Karpas-422 (cell line): ENCODE data around the gene GAL. TPM values are rescaled to one million over a fixed set of nuclear protein-coding genes. Genes with fewer than 3 reads are reported as not detected.

Experiments
- DNase-seq: peaks from one replicate; pipeline ENCODE4 v3.0.0-alpha.2; 2015
- H2AFZ ChIP-seq: fragments of 200-600 bp; sonication (generic); 2 replicates; pipeline ENCODE4 v1.6.1; 2014; ENCODE audit warnings: antibody characterized with exemption, low read length, mixed read lengths
- H3K27ac ChIP-seq: fragments of 200-600 bp; sonication (generic); 2 replicates; pipeline ENCODE4 v1.5.1; 2014; ENCODE audit warnings: mild to moderate bottlenecking, low read length, moderate library complexity
- H3K27me3 ChIP-seq: fragments of 200-600 bp; sonication (generic); 2 replicates; pipeline ENCODE4 v1.6.1; 2014; ENCODE audit warnings: low read length, mixed read lengths
- H3K36me3 ChIP-seq: fragments of 200-600 bp; sonication (generic); 2 replicates; pipeline ENCODE4 v1.6.1; 2014; ENCODE audit warnings: low read length, mixed read lengths; ENCODE audit not compliant: insufficient read depth
- H3K4me1 ChIP-seq: fragments of 200-600 bp; sonication (generic); 2 replicates; pipeline ENCODE4 v1.6.1; 2014; ENCODE audit warnings: mild to moderate bottlenecking, low read length, mixed read lengths
- H3K4me2 ChIP-seq: fragments of 200-600 bp; sonication (generic); 2 replicates; pipeline ENCODE4 v1.6.1; 2014; ENCODE audit warnings: low read length, low read depth, mild to moderate bottlenecking; ENCODE audit not compliant: poor library complexity, severe bottlenecking
- H3K4me3 ChIP-seq: fragments of 200-600 bp; sonication (generic); 2 replicates; pipeline ENCODE4 v1.5.1; 2014; ENCODE audit warnings: mild to moderate bottlenecking, antibody characterized with exemption, low read length, mixed read lengths
- H3K79me2 ChIP-seq: fragments of 200-600 bp; sonication (generic); 2 replicates; pipeline ENCODE4 v1.6.1; 2014; ENCODE audit warnings: mild to moderate bottlenecking, low read length, mixed read lengths
- H3K9ac ChIP-seq: fragments of 200-600 bp; sonication (generic); 2 replicates; pipeline ENCODE4 v1.6.0; 2014; ENCODE audit warnings: low read length
- H3K9me2 ChIP-seq: fragments of 200-600 bp; sonication (generic), shearing (Covaris generic); replicated peaks from 2 replicates; pipeline ENCODE4 v1.6.0; 2014; ENCODE audit warnings: mild to moderate bottlenecking, low read length, moderate library complexity; ENCODE audit not compliant: insufficient read depth
- H3K9me3 ChIP-seq: fragments of 300-700, 200-600 bp; sonication (generic); 2 replicates; pipeline ENCODE4 v1.6.1; 2014; ENCODE audit warnings: low read length, mixed read lengths
- H4K20me1 ChIP-seq: fragments of 200-600 bp; sonication (generic); 2 replicates; pipeline ENCODE4 v1.6.1; 2014; ENCODE audit warnings: mild to moderate bottlenecking, antibody characterized with exemption, low read length, low read depth; ENCODE audit not compliant: insufficient read depth
- total RNA-seq: library from RNA; depleted of rRNA; stranded (reverse); fragments of >200 nt; shearing (Covaris generic); gene quantifications from 2 replicates; pipeline ENCODE4 v1.2.3, GENCODE V29; 2014; ENCODE audit warnings: low replicate concordance

The GAL gene
- total RNA-seq, 1 experiment from 2014 or later: not detected

DNA sequence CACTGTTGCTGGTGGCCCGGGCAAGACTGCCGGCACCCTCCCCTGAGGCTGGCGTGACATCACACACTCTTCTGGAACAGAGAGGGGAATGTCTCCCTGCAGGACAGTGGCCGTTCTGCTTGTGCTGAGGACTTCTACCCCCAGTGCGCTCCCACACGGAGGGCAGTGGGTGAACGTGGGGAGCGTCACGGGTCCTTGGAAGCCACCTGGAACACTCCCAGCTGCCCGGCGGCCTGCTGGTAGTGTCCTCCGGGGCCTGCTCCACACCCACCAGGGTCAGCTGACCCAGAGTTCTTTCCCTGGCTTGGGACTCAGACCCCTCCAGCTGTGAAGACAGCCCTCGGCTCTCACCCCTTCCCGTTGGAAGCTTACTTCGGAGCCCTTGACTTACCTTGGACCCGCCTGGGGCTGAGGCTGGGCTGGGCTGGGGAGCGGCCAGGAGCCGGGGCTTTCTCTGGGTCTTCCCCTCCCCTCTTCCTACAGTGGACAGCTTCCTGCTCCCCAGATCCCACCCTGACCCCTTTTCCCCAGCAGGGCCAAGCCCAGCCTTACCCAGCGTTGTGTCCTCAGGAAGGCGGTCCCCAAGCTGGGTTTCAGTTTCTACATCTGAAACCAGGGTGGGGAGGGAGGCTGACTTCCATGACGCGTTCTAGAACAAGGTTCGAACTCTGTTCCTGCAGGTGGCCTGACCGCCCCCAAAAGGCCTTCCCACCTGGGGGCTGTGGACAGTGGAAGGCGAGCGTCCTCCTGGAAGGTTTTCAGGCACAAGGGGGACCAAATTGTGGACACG, 14.8 kb upstream of the GAL start:
- Histone ChIP-seq H3K79me2 (no peaks in the 10 kb centered on the region), H3K36me3 (no peaks in the 10 kb centered on the region), H3K4me1 (no peaks in the 10 kb centered on the region), H3K9ac (no peak overlapping the region), H2AFZ (no peak overlapping the region), H3K27me3 (no peaks in the 10 kb centered on the region), H3K4me2 (no peak overlapping the region), H3K9me2 (no peaks in the 10 kb centered on the region), H3K27ac (no peak overlapping the region), H3K4me3 (no peak overlapping the region), H3K9me3 (no peaks in the 10 kb centered on the region), H4K20me1 (no peaks in the 10 kb centered on the region)
- DNase-seq: no peak

DNA sequence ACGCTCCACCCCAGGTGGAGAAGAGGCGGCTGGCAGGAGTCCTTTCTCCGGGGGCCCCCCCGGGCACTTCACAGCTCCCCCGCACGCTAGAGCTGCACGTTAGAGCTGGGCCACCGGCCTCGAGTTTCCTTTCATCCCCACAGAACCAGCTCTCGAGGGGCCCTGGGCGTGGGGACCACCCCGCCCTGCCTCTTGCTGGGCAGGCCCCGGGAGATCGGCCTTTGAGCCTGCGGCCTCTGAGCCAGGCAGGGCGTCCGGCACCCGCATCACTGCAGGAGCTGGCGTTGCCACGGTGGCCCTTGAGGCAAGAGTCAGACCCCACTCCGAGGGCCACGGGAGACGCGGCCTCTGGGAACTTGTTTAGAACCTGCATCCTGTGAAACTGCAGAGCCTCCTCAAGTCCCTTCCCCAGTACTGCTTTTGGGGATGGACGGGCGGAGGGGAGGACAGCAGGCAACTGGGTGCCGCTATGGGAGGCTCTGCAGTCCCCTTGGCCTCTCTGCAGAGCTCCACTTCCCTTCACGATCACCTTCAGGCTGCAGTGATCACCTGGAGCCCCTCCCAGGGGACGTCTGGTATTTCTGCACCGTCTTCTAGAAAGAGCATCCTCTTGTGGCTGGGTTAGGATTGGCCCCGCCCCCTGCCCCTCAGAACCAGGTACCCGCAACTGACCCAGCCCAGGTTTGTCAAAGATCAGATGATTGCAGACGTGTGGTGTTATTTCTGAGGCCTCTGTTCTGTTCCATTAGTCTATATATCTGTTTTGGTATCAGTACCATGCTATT, 13.9 kb upstream of the GAL start:
- H3K9ac ChIP-seq: no peak overlapping the region
- H3K9me2 ChIP-seq: no peaks in the 10 kb centered on the region
- no peaks in the 10 kb centered on the region for H3K79me2 ChIP-seq
- no peak overlapping the region for H3K4me2 ChIP-seq
- H3K36me3 ChIP-seq: no peaks in the 10 kb centered on the region
- H3K4me1 ChIP-seq: no peaks in the 10 kb centered on the region
- no peaks in the 10 kb centered on the region for H4K20me1 ChIP-seq
- no peak overlapping the region for H3K27ac ChIP-seq
- H3K4me3 ChIP-seq: no peak overlapping the region
- H3K9me3 ChIP-seq: no peaks in the 10 kb centered on the region
- no peak overlapping the region for H2AFZ ChIP-seq
- DNase-seq: peak; percentile 47
- H3K27me3 ChIP-seq: no peaks in the 10 kb centered on the region

DNA sequence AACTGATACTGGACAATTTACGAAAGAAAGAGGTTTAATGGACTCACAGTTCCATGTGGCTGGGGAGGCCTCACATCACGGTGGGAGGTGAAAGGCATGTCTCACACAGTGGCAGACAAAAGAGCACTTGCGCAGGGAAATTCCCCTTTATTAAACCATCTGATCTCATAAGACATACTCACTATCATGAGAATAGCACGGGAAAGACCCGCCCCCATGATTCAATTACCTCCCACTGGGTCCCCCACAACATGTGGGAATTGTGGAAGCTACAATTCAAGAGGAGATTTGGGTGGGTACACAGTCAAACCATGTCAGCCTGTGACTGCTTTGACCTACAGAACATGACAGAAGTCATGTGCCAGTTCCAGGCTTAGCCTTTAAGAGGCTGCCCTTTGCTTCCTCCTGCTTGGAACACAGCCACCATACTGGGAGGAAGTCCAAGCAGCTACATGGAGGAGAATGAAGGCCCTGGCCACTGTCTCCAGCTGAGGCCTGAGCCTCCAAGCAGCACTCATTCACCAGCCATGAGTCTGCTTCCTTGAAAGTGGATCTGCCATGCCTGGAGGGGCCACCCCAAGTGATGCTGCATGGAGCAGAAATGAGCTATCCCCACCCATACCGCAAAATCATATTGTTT, 10.9 kb upstream of the GAL start:
- Histone ChIP-seq H3K4me3 (no peak overlapping the region), H2AFZ (no peak overlapping the region), H3K9me3 (no peaks in the 10 kb centered on the region), H3K79me2 (no peaks in the 10 kb centered on the region), H3K27ac (no peak overlapping the region), H3K4me1 (no peaks in the 10 kb centered on the region), H3K27me3 (no peaks in the 10 kb centered on the region), H3K36me3 (no peaks in the 10 kb centered on the region), H4K20me1 (no peaks in the 10 kb centered on the region), H3K9me2 (no peaks in the 10 kb centered on the region), H3K9ac (no peak overlapping the region), H3K4me2 (no peak overlapping the region)
- DNase-seq: no peak

DNA sequence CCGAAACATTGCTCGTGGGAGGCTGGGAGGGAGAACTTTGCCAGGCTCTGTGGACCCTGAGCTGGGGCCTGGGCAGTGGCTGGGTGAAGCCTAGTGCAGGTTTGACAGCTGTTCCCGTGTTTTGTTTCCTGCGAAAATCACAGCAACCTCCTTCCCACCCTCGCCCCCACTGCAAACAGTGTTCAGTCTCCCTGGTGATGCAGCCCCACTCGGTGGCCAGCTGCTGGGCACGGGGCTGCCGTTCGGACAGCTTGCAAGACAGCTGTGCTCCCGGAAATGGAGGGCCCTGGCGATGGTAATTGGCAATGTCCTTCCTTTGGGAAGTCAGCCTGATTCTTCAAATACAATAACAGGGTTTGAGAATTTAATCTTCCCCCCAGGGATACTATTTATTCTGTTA, 10.4 kb upstream of the GAL start:
- Histone ChIP-seq H3K9me3 (no peaks in the 10 kb centered on the region), H3K4me2 (no peak overlapping the region), H3K36me3 (no peaks in the 10 kb centered on the region), H4K20me1 (no peaks in the 10 kb centered on the region), H3K9me2 (no peaks in the 10 kb centered on the region), H3K9ac (no peak overlapping the region), H2AFZ (no peak overlapping the region), H3K79me2 (no peaks in the 10 kb centered on the region), H3K4me3 (no peak overlapping the region), H3K4me1 (no peaks in the 10 kb centered on the region), H3K27ac (no peak overlapping the region), H3K27me3 (no peaks in the 10 kb centered on the region)
- DNase-seq: no peak

DNA sequence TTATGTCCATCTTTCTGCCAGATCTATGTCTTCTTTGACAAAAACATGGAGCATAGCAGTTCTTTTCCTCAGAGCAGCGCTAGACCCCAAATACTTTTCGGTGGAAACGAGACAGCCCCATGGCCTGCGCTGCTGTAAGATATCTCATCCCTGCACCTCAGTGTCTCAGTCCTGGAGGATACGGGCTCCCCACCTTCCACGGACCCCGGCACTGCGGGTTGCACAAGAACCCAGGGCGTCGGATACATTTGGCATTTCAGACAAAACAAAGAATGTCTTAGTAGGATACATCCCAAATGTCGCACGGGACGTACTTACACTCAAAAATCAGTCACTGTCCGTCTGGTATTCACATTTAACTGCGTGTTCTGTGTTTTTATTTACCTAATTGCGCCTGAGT, 9.9 kb upstream of the GAL start:
- no peaks in the 10 kb centered on the region for H4K20me1 ChIP-seq
- H3K9me2 ChIP-seq: no peaks in the 10 kb centered on the region
- H3K27me3 ChIP-seq: no peaks in the 10 kb centered on the region
- H3K4me3 ChIP-seq: no peak overlapping the region
- no peaks in the 10 kb centered on the region for H3K36me3 ChIP-seq
- H3K27ac ChIP-seq: no peak overlapping the region
- no peak overlapping the region for H2AFZ ChIP-seq
- DNase-seq: no peak
- H3K4me2 ChIP-seq: no peak overlapping the region
- no peaks in the 10 kb centered on the region for H3K4me1 ChIP-seq
- no peak overlapping the region for H3K9ac ChIP-seq
- no peaks in the 10 kb centered on the region for H3K9me3 ChIP-seq
- H3K79me2 ChIP-seq: no peaks in the 10 kb centered on the region

DNA sequence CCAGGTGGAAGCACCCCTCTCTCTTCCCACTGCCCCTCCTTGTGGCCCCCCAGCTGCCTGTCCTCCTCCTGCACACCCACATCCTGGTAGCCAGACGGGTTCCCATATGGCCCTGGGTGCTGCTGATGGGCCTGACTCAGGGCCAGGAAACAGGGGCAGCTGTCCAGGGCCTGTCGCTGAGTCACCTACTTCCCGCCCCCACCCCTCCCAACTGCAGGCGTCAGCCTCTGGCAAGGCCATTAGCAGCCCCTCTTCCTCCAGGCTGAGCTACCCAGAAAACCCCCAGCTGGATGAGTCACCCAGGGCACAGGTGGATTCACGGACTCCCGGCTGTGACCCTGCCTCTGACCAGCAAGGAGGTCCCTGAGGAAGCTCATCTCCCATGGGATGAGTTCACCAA, 6.9 kb upstream of the GAL start:
- Histone ChIP-seq H3K27me3 (no peaks in the 10 kb centered on the region), H3K9ac (no peak overlapping the region), H3K27ac (no peak overlapping the region), H3K9me3 (no peaks in the 10 kb centered on the region), H3K36me3 (no peaks in the 10 kb centered on the region), H4K20me1 (no peaks in the 10 kb centered on the region), H3K4me3 (no peak overlapping the region), H3K79me2 (no peaks in the 10 kb centered on the region), H3K9me2 (no peaks in the 10 kb centered on the region), H3K4me2 (no peak overlapping the region), H2AFZ (no peak overlapping the region), H3K4me1 (no peaks in the 10 kb centered on the region)
- no peak for DNase-seq

DNA sequence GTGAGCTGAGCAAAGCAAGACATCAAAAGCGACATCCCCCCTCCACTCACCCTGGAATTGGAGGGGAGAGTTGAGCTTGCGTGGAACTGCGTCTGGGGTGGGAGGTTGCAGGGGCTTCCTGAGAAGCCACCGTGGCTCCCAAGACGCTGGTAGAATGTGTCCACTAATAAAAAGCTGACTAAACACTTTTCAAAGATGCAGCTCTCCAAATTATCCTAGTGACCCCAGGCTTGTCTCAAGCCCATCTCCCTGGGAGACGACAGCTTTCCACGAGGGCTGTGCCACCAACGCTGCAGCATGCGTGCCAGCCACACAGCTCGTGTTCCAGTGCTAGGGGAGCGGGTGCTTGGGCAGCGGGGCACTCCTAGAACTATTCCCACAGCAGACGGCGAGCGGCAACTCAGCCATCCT, 6.3 kb upstream of the GAL start:
- H3K4me2 ChIP-seq: no peak overlapping the region
- H3K9ac ChIP-seq: no peak overlapping the region
- H3K79me2 ChIP-seq: no peaks in the 10 kb centered on the region
- DNase-seq: no peak
- H3K4me1 ChIP-seq: no peaks in the 10 kb centered on the region
- no peaks in the 10 kb centered on the region for H3K9me2 ChIP-seq
- no peak overlapping the region for H2AFZ ChIP-seq
- H3K36me3 ChIP-seq: no peaks in the 10 kb centered on the region
- no peaks in the 10 kb centered on the region for H4K20me1 ChIP-seq
- no peak overlapping the region for H3K4me3 ChIP-seq
- H3K27ac ChIP-seq: no peak overlapping the region
- H3K9me3 ChIP-seq: no peaks in the 10 kb centered on the region
- H3K27me3 ChIP-seq: no peaks in the 10 kb centered on the region

DNA sequence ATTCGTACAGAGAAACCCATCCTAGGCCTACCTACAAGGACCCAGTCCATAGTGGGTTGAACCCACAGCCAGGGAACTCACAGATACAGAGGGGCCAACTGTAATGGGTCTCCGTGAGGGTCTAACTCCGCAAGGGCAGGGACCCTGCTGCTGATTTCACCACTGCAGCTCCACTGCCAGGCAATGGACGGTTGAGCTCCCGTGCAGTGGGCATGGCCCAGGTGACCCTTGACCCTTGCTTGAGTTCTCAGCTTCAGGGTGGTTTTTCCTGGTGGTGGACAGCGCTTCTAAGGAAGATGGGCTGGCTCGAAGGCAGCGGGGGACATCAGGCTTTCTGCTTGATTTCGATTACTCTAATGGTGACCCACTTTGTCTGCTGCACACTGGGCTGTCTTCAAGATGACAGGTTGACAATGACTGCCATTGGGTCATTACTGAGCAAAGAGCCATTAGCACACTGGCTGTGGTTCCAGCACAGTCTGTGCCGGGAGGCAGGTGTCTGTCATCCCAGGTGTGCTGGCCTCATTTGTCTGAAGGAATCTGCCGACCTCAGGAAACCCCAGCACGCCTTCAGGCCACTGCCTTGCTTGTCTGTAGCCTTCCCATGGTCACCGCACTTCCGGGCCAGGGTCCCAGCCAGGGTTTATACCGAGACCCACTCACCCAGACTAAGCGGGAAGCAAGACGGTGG, 3.7 kb upstream of the GAL start:
- H2AFZ ChIP-seq: no peak overlapping the region

More for the DNA sequence above, 3.7 kb upstream of the GAL start:
- no peaks in the 10 kb centered on the region for H3K9me3 ChIP-seq
- no peaks in the 10 kb centered on the region for H3K36me3 ChIP-seq
- H3K4me3 ChIP-seq: no peak overlapping the region
- no peak overlapping the region for H3K9ac ChIP-seq
- no peaks in the 10 kb centered on the region for H3K27me3 ChIP-seq
- no peaks in the 10 kb centered on the region for H3K79me2 ChIP-seq
- no peaks in the 10 kb centered on the region for H3K9me2 ChIP-seq
- H3K4me2 ChIP-seq: no peak overlapping the region
- DNase-seq: no peak
- no peaks in the 10 kb centered on the region for H4K20me1 ChIP-seq
- H3K4me1 ChIP-seq: no peaks in the 10 kb centered on the region
- H3K27ac ChIP-seq: no peak overlapping the region
